HepG2 (cell line): ENCODE measurements around the gene MAML1. TPM values are rescaled to one million over a fixed set of nuclear protein-coding genes. Genes with fewer than 3 reads are reported as not detected.
A peak's percentile ranks its signal among the peaks of the same experiment; 100 is the strongest.

ENCODE experiments used
- DNMT3B ChIP-seq: conservative IDR thresholded peaks from 2 replicates; pipeline ENCODE4 v1.6.1; 2016; ENCODE audit warnings: missing biosample characterization, control low read depth
- FOXJ3 ChIP-seq: sonication (generic); formaldehyde crosslinking; IDR thresholded peaks from 2 replicates; pipeline ENCODE4 v1.4.0; 2020; ENCODE audit warnings: missing genetic modification reagents, mild to moderate bottlenecking, borderline replicate concordance
- MIXL1 ChIP-seq: IDR thresholded peaks from 2 replicates; pipeline ENCODE4 v1.6.1; 2016
- NFKBIZ ChIP-seq: IDR thresholded peaks from 2 replicates; pipeline ENCODE4 v1.6.1; 2018; ENCODE audit warnings: missing genetic modification reagents, missing compliant biosample characterization
- SMARCE1 ChIP-seq: fragments of 450-650 bp; IDR thresholded peaks from 2 replicates; pipeline ENCODE4 v1.6.1; 2017; ENCODE audit warnings: borderline replicate concordance
- ZFX ChIP-seq: sonication (generic); formaldehyde crosslinking; IDR thresholded peaks from 2 replicates; pipeline ENCODE4 v1.4.0; 2020; ENCODE audit warnings: mild to moderate bottlenecking, low read depth, missing genetic modification reagents, moderate library complexity
- ZNF260 ChIP-seq: sonication (generic); formaldehyde crosslinking; IDR thresholded peaks from 2 replicates; pipeline ENCODE4 v1.4.0; 2020; ENCODE audit warnings: missing genetic modification reagents, low read depth, mild to moderate bottlenecking, borderline replicate concordance
- ZNF567 ChIP-seq: sonication (generic); formaldehyde crosslinking; IDR thresholded peaks from 2 replicates; pipeline ENCODE4 v1.8.1; 2023; ENCODE audit warnings: mild to moderate bottlenecking, missing genetic modification reagents, borderline replicate concordance
- ZNF589 ChIP-seq: sonication (generic); formaldehyde crosslinking; conservative IDR thresholded peaks from 2 replicates; pipeline ENCODE4 v1.8.0; 2022; ENCODE audit warnings: mild to moderate bottlenecking, moderate library complexity, missing genetic modification reagents
- ZNF652 ChIP-seq: IDR thresholded peaks from 2 replicates; pipeline ENCODE4 v1.6.1; 2016; ENCODE audit warnings: low read depth, borderline replicate concordance
- ZSCAN12 ChIP-seq: sonication (generic); formaldehyde crosslinking; IDR thresholded peaks from 2 replicates; pipeline ENCODE4 v1.9.0; 2021; ENCODE audit warnings: mild to moderate bottlenecking, missing genetic modification reagents
- polyA plus RNA-seq, 8 experiments: library from polyadenylated mRNA; depleted of rRNA in 3 of 8; stranded (reverse) in 7 of 8; unstranded in 1 of 8; fragments of >200 nt; fragmentation: Illumina TruSeq in 4 of 8; extraction: Trizol in 4 of 8; gene quantifications; 2 replicates each; pipeline versions ENCODE4 v1.2.1 to v1.2.3, GENCODE V29; 2011 to 2016; ENCODE audit warnings: low read depth in 4 of 8, missing spikeins in 1 of 8, mixed read lengths in 1 of 8; ENCODE audit not compliant: insufficient read depth in 1 of 8
- total RNA-seq, 5 experiments: library from RNA; depleted of rRNA; stranded (reverse); fragments of >200 nt; fragmentation: Illumina TruSeq; extraction: Trizol; gene quantifications; 2 replicates each; pipeline ENCODE4 v1.2.3, GENCODE V29; 2016; ENCODE audit warnings: low read depth in 1 of 5
- TF ChIP-seq, protein P1 (sequence below): sonication (generic); formaldehyde crosslinking; IDR thresholded peaks from 2 replicates; pipeline ENCODE4 v1.8.0; 2022; ENCODE audit warnings: mild to moderate bottlenecking, missing genetic modification reagents, moderate library complexity
- TF ChIP-seq, protein P2 (sequence below): sonication (generic); formaldehyde crosslinking; IDR thresholded peaks from 2 replicates; pipeline ENCODE4 v1.4.0; 2020; ENCODE audit warnings: mild to moderate bottlenecking, missing genetic modification reagents
- TF ChIP-seq, protein P3 (sequence below): sonication (generic); formaldehyde crosslinking; IDR thresholded peaks from 2 replicates; pipeline ENCODE4 v1.5.0; 2020; ENCODE audit warnings: mild to moderate bottlenecking, missing genetic modification reagents, borderline replicate concordance
- TF ChIP-seq, protein P4 (sequence below): sonication (generic); formaldehyde crosslinking; IDR thresholded peaks from 2 replicates; pipeline ENCODE4 v1.9.0; 2022; ENCODE audit warnings: missing genetic modification reagents, mild to moderate bottlenecking, borderline replicate concordance
- TF ChIP-seq, protein P5 (sequence below): sonication (generic); formaldehyde crosslinking; IDR thresholded peaks from 2 replicates; pipeline ENCODE4 v1.8.0; 2022; ENCODE audit warnings: mild to moderate bottlenecking, missing genetic modification reagents
- TF ChIP-seq, protein P6 (sequence below): sonication (generic); formaldehyde crosslinking; IDR thresholded peaks from 2 replicates; pipeline ENCODE4 v1.4.0; 2020; ENCODE audit warnings: mild to moderate bottlenecking, missing genetic modification reagents

The MAML1 gene
- total and polyA plus RNA-seq, 2 of the 13 experiments (the other 11 are each of a cell fraction or from before 2014, with no cell fraction given): 10.0 to 10.8 TPM

DNA sequence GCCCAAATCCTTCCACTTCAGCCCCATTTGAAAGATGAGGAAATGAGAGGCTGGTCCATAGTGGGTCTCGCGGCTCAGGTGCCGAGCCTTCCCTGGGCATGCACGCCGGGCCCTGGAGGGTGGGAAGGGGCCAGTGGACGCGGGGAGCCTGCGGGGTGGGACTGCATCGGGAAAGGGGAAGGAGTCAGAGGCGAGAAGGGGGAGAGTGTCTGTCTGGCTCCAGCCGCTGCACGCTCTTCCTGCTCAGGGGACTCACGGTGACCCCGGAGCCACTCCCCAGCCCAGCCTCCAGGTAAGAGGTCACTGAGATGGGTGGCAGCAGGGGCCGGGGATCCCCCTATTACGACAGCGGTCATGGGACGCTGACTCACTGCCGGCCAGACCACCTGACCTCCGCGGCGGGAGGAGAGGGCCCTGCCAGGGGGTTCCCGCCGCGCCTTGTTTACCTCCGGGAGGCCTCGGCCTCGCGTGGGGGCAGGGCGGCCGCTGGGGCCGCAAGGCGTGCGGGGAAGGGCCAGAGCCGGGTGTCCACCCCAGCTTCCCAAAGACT lies 86.2 kb downstream of the MAML1 start (continued):
- TF ChIP-seq, protein P1, sequence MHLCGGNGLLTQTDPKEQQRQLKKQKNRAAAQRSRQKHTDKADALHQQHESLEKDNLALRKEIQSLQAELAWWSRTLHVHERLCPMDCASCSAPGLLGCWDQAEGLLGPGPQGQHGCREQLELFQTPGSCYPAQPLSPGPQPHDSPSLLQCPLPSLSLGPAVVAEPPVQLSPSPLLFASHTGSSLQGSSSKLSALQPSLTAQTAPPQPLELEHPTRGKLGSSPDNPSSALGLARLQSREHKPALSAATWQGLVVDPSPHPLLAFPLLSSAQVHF (CRISPR knock-in tag): no peak
- TF ChIP-seq, protein P2, sequence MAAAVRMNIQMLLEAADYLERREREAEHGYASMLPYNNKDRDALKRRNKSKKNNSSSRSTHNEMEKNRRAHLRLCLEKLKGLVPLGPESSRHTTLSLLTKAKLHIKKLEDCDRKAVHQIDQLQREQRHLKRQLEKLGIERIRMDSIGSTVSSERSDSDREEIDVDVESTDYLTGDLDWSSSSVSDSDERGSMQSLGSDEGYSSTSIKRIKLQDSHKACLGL: no peak
- TF ChIP-seq ZFX (peak; percentile 86), ZNF260 (CRISPR knock-in tag) (no peak), DNMT3B (CRISPR knock-in tag) (0 out of 2 replicates have a peak, but pooled peaks have one; percentile 73), ZNF567 (CRISPR knock-in tag) (no peak), SMARCE1 (no peak), ZSCAN12 (no peak), FOXJ3 (CRISPR knock-in tag) (peak; percentile 89), ZNF589 (peak; percentile 77; the same call in 1 of the 2 replicates), NFKBIZ (peak; percentile 97), MIXL1 (CRISPR knock-in tag) (peak; percentile 32), ZNF652 (no peak)
- TF ChIP-seq, protein P3, sequence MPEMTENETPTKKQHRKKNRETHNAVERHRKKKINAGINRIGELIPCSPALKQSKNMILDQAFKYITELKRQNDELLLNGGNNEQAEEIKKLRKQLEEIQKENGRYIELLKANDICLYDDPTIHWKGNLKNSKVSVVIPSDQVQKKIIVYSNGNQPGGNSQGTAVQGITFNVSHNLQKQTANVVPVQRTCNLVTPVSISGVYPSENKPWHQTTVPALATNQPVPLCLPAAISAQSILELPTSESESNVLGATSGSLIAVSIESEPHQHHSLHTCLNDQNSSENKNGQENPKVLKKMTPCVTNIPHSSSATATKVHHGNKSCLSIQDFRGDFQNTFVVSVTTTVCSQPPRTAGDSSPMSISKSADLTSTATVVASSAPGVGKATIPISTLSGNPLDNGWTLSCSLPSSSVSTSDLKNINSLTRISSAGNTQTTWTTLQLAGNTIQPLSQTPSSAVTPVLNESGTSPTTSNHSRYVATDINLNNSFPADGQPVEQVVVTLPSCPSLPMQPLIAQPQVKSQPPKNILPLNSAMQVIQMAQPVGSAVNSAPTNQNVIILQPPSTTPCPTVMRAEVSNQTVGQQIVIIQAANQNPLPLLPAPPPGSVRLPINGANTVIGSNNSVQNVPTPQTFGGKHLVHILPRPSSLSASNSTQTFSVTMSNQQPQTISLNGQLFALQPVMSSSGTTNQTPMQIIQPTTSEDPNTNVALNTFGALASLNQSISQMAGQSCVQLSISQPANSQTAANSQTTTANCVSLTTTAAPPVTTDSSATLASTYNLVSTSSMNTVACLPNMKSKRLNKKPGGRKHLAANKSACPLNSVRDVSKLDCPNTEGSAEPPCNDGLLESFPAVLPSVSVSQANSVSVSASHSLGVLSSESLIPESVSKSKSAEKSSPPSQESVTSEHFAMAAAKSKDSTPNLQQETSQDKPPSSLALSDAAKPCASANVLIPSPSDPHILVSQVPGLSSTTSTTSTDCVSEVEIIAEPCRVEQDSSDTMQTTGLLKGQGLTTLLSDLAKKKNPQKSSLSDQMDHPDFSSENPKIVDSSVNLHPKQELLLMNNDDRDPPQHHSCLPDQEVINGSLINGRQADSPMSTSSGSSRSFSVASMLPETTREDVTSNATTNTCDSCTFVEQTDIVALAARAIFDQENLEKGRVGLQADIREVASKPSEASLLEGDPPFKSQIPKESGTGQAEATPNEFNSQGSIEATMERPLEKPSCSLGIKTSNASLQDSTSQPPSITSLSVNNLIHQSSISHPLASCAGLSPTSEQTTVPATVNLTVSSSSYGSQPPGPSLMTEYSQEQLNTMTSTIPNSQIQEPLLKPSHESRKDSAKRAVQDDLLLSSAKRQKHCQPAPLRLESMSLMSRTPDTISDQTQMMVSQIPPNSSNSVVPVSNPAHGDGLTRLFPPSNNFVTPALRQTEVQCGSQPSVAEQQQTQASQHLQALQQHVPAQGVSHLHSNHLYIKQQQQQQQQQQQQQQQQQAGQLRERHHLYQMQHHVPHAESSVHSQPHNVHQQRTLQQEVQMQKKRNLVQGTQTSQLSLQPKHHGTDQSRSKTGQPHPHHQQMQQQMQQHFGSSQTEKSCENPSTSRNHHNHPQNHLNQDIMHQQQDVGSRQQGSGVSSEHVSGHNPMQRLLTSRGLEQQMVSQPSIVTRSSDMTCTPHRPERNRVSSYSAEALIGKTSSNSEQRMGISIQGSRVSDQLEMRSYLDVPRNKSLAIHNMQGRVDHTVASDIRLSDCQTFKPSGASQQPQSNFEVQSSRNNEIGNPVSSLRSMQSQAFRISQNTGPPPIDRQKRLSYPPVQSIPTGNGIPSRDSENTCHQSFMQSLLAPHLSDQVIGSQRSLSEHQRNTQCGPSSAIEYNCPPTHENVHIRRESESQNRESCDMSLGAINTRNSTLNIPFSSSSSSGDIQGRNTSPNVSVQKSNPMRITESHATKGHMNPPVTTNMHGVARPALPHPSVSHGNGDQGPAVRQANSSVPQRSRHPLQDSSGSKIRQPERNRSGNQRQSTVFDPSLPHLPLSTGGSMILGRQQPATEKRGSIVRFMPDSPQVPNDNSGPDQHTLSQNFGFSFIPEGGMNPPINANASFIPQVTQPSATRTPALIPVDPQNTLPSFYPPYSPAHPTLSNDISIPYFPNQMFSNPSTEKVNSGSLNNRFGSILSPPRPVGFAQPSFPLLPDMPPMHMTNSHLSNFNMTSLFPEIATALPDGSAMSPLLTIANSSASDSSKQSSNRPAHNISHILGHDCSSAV (CRISPR knock-in tag): 0 out of 2 replicates have a peak, but pooled peaks have one; percentile 71
- TF ChIP-seq, protein P4, sequence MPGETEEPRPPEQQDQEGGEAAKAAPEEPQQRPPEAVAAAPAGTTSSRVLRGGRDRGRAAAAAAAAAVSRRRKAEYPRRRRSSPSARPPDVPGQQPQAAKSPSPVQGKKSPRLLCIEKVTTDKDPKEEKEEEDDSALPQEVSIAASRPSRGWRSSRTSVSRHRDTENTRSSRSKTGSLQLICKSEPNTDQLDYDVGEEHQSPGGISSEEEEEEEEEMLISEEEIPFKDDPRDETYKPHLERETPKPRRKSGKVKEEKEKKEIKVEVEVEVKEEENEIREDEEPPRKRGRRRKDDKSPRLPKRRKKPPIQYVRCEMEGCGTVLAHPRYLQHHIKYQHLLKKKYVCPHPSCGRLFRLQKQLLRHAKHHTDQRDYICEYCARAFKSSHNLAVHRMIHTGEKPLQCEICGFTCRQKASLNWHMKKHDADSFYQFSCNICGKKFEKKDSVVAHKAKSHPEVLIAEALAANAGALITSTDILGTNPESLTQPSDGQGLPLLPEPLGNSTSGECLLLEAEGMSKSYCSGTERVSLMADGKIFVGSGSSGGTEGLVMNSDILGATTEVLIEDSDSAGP: peak; percentile 87; the same call in 1 of the 2 replicates
- TF ChIP-seq, protein P5, sequence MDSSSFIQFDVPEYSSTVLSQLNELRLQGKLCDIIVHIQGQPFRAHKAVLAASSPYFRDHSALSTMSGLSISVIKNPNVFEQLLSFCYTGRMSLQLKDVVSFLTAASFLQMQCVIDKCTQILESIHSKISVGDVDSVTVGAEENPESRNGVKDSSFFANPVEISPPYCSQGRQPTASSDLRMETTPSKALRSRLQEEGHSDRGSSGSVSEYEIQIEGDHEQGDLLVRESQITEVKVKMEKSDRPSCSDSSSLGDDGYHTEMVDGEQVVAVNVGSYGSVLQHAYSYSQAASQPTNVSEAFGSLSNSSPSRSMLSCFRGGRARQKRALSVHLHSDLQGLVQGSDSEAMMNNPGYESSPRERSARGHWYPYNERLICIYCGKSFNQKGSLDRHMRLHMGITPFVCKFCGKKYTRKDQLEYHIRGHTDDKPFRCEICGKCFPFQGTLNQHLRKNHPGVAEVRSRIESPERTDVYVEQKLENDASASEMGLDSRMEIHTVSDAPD (CRISPR knock-in tag): peak; percentile 66; the same call in 1 of the 2 replicates
- TF ChIP-seq, protein P6, sequence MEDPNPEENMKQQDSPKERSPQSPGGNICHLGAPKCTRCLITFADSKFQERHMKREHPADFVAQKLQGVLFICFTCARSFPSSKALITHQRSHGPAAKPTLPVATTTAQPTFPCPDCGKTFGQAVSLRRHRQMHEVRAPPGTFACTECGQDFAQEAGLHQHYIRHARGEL (CRISPR knock-in tag): 0 out of 2 replicates have a peak, but pooled peaks have one; percentile 15
